ENCODE data around the gene DET1.

GRCh38 chr15:88579322-88579721 is 32.8 kb upstream of the DET1 start:
- TF ChIP-seq CTCF (IDR thresholded peaks at IDR 0.05) = no peak
- TF ChIP-seq SIN3A (IDR thresholded peaks at IDR 0.05; ENCODE audit: borderline replicate concordance, low read depth, low read length) = no peak
- no peak for TF ChIP-seq EP300 (IDR thresholded peaks at IDR 0.05; ENCODE audit: borderline replicate concordance in 1 of 2, low read depth in 1 of 2, low read length in 1 of 2)
- TF ChIP-seq SMC3 (IDR thresholded peaks at IDR 0.05; ENCODE audit: low read depth, low read length) = no peak
- TF ChIP-seq NFIC (IDR thresholded peaks at IDR 0.05; ENCODE audit: borderline replicate concordance) = no peak
- no peak for TF ChIP-seq REST (IDR thresholded peaks at IDR 0.05; ENCODE audit: low read depth, low read length)
- no peak for TF ChIP-seq CHD2 (IDR thresholded peaks at IDR 0.05; ENCODE audit: low read length, partially characterized antibody)
- no peak for TF ChIP-seq YY1 (IDR thresholded peaks at IDR 0.05; ENCODE audit: low read depth)
- no peak for TF ChIP-seq MEF2A (IDR thresholded peaks at IDR 0.05; ENCODE audit: borderline replicate concordance, low read depth)
- TF ChIP-seq EZH2phosphoT487 (IDR thresholded peaks at IDR 0.05; ENCODE audit: borderline replicate concordance, low read depth) = no peak
- TF ChIP-seq MAX (IDR thresholded peaks at IDR 0.05; ENCODE audit: low read depth) = no peak
